ENCODE results near the gene SLC12A5. TPM values are rescaled to one million over a fixed set of nuclear protein-coding genes. Genes with fewer than 3 reads are reported as not detected.

SLC12A5 gene
- total and polyA plus RNA-seq, 2 of the 4 experiments (the other 2 are of a cell fraction) = 2.2 TPM; not detected in 1

- dilution Hi-C loops (cut with HindIII; ENCODE audit: low sequenced_read_pairs, unreplicated experiment) = no loop called here
- Histone ChIP-seq H3K4me1 (ENCODE audit: control insufficient read depth, insufficient read depth, low read length) (no peaks in the 10 kb centered on the region), H3K9me3 (ENCODE audit: control insufficient read depth, insufficient read depth, low read length) (no peaks in the 10 kb centered on the region), H3K27me3 (ENCODE audit: control insufficient read depth, insufficient read depth, low read length) (peaks cover 11% of the 10 kb centered on the region), H3K9ac (ENCODE audit: low read depth, low read length) (no peak overlapping the region), H3K79me1 (ENCODE audit: low read depth in 1 of 2, low read length in 2 of 2) (no peaks in the 10 kb centered on the region), H3K4me3 (ENCODE audit: insufficient read depth, low read depth, low read length) (no peak overlapping the region), H3K23ac (ENCODE audit: low read depth, low read length) (no peak overlapping the region), H2AK5ac (ENCODE audit: low read depth, low read length) (no peak overlapping the region), H3K14ac (replicated peaks; ENCODE audit: low read depth, low read length) (no peak overlapping the region), H2BK120ac (ENCODE audit: low read depth, low read length) (no peak overlapping the region), H2BK15ac (ENCODE audit: low read depth, low read length) (no peak overlapping the region), H2AK9ac (replicated peaks; ENCODE audit: low read depth, low read length, poor library complexity) (no peak overlapping the region), H2BK5ac (ENCODE audit: low read depth, low read length, poor library complexity, severe bottlenecking) (no peak overlapping the region), H4K20me1 (ENCODE audit: insufficient read depth, low read length) (no peaks in the 10 kb centered on the region), H3K4me2 (ENCODE audit: low read depth, low read length) (no peak overlapping the region), H2BK20ac (ENCODE audit: low read depth, low read length) (no peak overlapping the region), H3K36me3 (ENCODE audit: control insufficient read depth, insufficient read depth, low read length) (no peaks in the 10 kb centered on the region), H3K56ac (ENCODE audit: extremely low read depth, insufficient read depth, low read length) (no peak overlapping the region), H3K9me1 (ENCODE audit: insufficient read depth, low read length) (no peaks in the 10 kb centered on the region), H3K4ac (ENCODE audit: low read depth, low read length) (no peak overlapping the region), H4K8ac (ENCODE audit: low read depth in 2 of 2, low read length in 2 of 2) (no peak overlapping the region), H2AFZ (replicated peaks; ENCODE audit: low read length, poor library complexity) (no peak overlapping the region), H4K5ac (ENCODE audit: low read depth, low read length) (no peak overlapping the region), H3K18ac (ENCODE audit: low read depth, low read length) (no peak overlapping the region), H3K27ac (ENCODE audit: insufficient read depth, low read length) (no peak overlapping the region), H4K91ac (ENCODE audit: insufficient read depth, low read depth, low read length) (no peak overlapping the region)
- POLR2A ChIA-PET (ENCODE audit: unreplicated experiment) = no interaction called here
- no peak for DNase-seq
- no TSS peak for BruUV-seq (replicated peaks)
- WGBS, 2 experiments (ENCODE audit: extremely low coverage in 2 of 2, insufficient read length in 1 of 2) = no CpG with 5 or more reads among the region's 3 CpGs
- no peak for ATAC-seq (ENCODE audit: low read depth)
- CTCF ChIA-PET = no interaction called here
- intact Hi-C loops (cut with micrococcal nuclease) = no loop called here
- TF ChIP-seq RCOR1 (IDR thresholded peaks at IDR 0.05; ENCODE audit: insufficient replicate concordance, low read length) (no peak), FOS (IDR thresholded peaks at IDR 0.05; ENCODE audit: low read depth, low read length) (no peak), MXI1 (IDR thresholded peaks at IDR 0.05; ENCODE audit: borderline replicate concordance, low read depth, low read length) (no peak), RFX5 (IDR thresholded peaks at IDR 0.05; ENCODE audit: low read depth, low read length) (no peak), MAZ (IDR thresholded peaks at IDR 0.05; ENCODE audit: borderline replicate concordance, low read depth, low read length) (no peak), ELK1 (IDR thresholded peaks at IDR 0.05; ENCODE audit: borderline replicate concordance, low read depth, low read length) (no peak), SMC3 (IDR thresholded peaks at IDR 0.05; ENCODE audit: low read depth, low read length) (no peak), CEBPB (IDR thresholded peaks at IDR 0.05; ENCODE audit: low read depth, low read length) (no peak)
- in situ Hi-C loops (cut with MboI; ENCODE audit: low sequenced_read_pairs) = no loop called here
Measured at GRCh38 chr20:45991616-45992015, 37.4 kb upstream of the SLC12A5 start.
